ENCODE data around the gene ZC3H18.

Gene ZC3H18

GRCh38 chr16:88548131-88548874 is 21.9 kb upstream of the ZC3H18 start:
- no peak overlapping the region for H2AFZ ChIP-seq (ENCODE audit: low read length)
- H3K9ac ChIP-seq (ENCODE audit: low read length) = no peak overlapping the region
- H3K9me3 ChIP-seq (replicated peaks; ENCODE audit: insufficient read depth, low read length) = no peaks in the 10 kb centered on the region
- no peaks in the 10 kb centered on the region for H3K36me3 ChIP-seq (replicated peaks; ENCODE audit: insufficient read depth, low read length)
- TF ChIP-seq, protein P1, sequence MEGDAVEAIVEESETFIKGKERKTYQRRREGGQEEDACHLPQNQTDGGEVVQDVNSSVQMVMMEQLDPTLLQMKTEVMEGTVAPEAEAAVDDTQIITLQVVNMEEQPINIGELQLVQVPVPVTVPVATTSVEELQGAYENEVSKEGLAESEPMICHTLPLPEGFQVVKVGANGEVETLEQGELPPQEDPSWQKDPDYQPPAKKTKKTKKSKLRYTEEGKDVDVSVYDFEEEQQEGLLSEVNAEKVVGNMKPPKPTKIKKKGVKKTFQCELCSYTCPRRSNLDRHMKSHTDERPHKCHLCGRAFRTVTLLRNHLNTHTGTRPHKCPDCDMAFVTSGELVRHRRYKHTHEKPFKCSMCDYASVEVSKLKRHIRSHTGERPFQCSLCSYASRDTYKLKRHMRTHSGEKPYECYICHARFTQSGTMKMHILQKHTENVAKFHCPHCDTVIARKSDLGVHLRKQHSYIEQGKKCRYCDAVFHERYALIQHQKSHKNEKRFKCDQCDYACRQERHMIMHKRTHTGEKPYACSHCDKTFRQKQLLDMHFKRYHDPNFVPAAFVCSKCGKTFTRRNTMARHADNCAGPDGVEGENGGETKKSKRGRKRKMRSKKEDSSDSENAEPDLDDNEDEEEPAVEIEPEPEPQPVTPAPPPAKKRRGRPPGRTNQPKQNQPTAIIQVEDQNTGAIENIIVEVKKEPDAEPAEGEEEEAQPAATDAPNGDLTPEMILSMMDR (IDR thresholded peaks at IDR 0.05; ENCODE audit: low read length) = no peak
- TF ChIP-seq EZH2 (optimal IDR thresholded peaks at IDR 0.05; ENCODE audit: low read depth, low read length) (no peak), EZH2phosphoT487 (IDR thresholded peaks at IDR 0.05; ENCODE audit: low read length) (no peak)
- no peak for DNase-seq
- H3F3A ChIP-seq (ENCODE audit: insufficient read depth, low read length) = peaks cover 11% of the 10 kb centered on the region
- no peak overlapping the region for H3K4me3 ChIP-seq (ENCODE audit: low read length)
- H3K9me2 ChIP-seq (replicated peaks; ENCODE audit: insufficient read depth, low read length) = no peaks in the 10 kb centered on the region
- no peaks in the 10 kb centered on the region for H4K20me1 ChIP-seq (ENCODE audit: insufficient read depth, low read length)
- H3K4me1 ChIP-seq (ENCODE audit: low read length) = peaks cover 9% of the 10 kb centered on the region
- no peak overlapping the region for H3K4me2 ChIP-seq (ENCODE audit: low read depth, low read length)
- H3K27me3 ChIP-seq (replicated peaks; ENCODE audit: insufficient read depth, low read length) = peaks cover 15% of the 10 kb centered on the region; the same call in 1 of the 2 replicates
- no peak overlapping the region for H3K27ac ChIP-seq (ENCODE audit: low read length)
- no peaks in the 10 kb centered on the region for H3K79me2 ChIP-seq (ENCODE audit: low read length)

GRCh38 chr16:88548985-88549384 is 21.2 kb upstream of the ZC3H18 start:
- Histone ChIP-seq H3K9me2 (replicated peaks; ENCODE audit: insufficient read depth, low read length) (no peaks in the 10 kb centered on the region), H3K79me2 (ENCODE audit: low read length) (no peaks in the 10 kb centered on the region), H3K27ac (ENCODE audit: low read length) (no peak overlapping the region), H3K27me3 (replicated peaks; ENCODE audit: insufficient read depth, low read length) (peaks cover 15% of the 10 kb centered on the region; the same call in 1 of the 2 replicates), H3K36me3 (replicated peaks; ENCODE audit: insufficient read depth, low read length) (no peaks in the 10 kb centered on the region), H2AFZ (ENCODE audit: low read length) (no peak overlapping the region), H3K4me1 (ENCODE audit: low read length) (peaks cover 14% of the 10 kb centered on the region), H3K9me3 (replicated peaks; ENCODE audit: insufficient read depth, low read length) (no peaks in the 10 kb centered on the region), H3F3A (ENCODE audit: insufficient read depth, low read length) (peaks cover 18% of the 10 kb centered on the region), H3K4me3 (ENCODE audit: low read length) (no peak overlapping the region), H3K4me2 (ENCODE audit: low read depth, low read length) (no peak overlapping the region), H3K9ac (ENCODE audit: low read length) (no peak overlapping the region), H4K20me1 (ENCODE audit: insufficient read depth, low read length) (no peaks in the 10 kb centered on the region)
- TF ChIP-seq EZH2 (optimal IDR thresholded peaks at IDR 0.05; ENCODE audit: low read depth, low read length) (no peak), EZH2phosphoT487 (IDR thresholded peaks at IDR 0.05; ENCODE audit: low read length) (no peak)
- TF ChIP-seq, protein P1 (IDR thresholded peaks at IDR 0.05; ENCODE audit: low read length) = no peak
- no peak for DNase-seq

GRCh38 chr16:88549671-88550245 is 20.4 kb upstream of the ZC3H18 start:
- H3K9ac ChIP-seq (ENCODE audit: low read length) = no peak overlapping the region
- no peaks in the 10 kb centered on the region for H3K9me3 ChIP-seq (replicated peaks; ENCODE audit: insufficient read depth, low read length)
- H3K4me3 ChIP-seq (ENCODE audit: low read length) = no peak overlapping the region

More at GRCh38 chr16:88549671-88550245, 20.4 kb upstream of the ZC3H18 start:
- no peaks in the 10 kb centered on the region for H3K79me2 ChIP-seq (ENCODE audit: low read length)
- H3K4me1 ChIP-seq (ENCODE audit: low read length) = peaks cover 22% of the 10 kb centered on the region
- peaks cover 15% of the 10 kb centered on the region; the same call in 1 of the 2 replicates for H3K27me3 ChIP-seq (replicated peaks; ENCODE audit: insufficient read depth, low read length)
- no peaks in the 10 kb centered on the region for H3K36me3 ChIP-seq (replicated peaks; ENCODE audit: insufficient read depth, low read length)
- DNase-seq = no peak
- no peaks in the 10 kb centered on the region for H4K20me1 ChIP-seq (ENCODE audit: insufficient read depth, low read length)
- no peak overlapping the region for H3K4me2 ChIP-seq (ENCODE audit: low read depth, low read length)
- no peak overlapping the region for H2AFZ ChIP-seq (ENCODE audit: low read length)
- H3K27ac ChIP-seq (ENCODE audit: low read length) = no peak overlapping the region
- H3K9me2 ChIP-seq (replicated peaks; ENCODE audit: insufficient read depth, low read length) = no peaks in the 10 kb centered on the region
- H3F3A ChIP-seq (ENCODE audit: insufficient read depth, low read length) = peaks cover 20% of the 10 kb centered on the region
- TF ChIP-seq, protein P1 (IDR thresholded peaks at IDR 0.05; ENCODE audit: low read length) = no peak
- no peak for TF ChIP-seq EZH2 (optimal IDR thresholded peaks at IDR 0.05; ENCODE audit: low read depth, low read length)
- TF ChIP-seq EZH2phosphoT487 (IDR thresholded peaks at IDR 0.05; ENCODE audit: low read length) = no peak

Data from MM.1S (cell line).